IMR-90 (cell line): ENCODE results near the gene MRPS21. TPM values are rescaled to one million over a fixed set of nuclear protein-coding genes. Genes with fewer than 3 reads are reported as not detected.

ENCODE experiments used
- ATAC-seq: fragments of 200-7000 bp; cut with Tn5 transposase; 2 replicates; pipeline ENCODE4 v1.9.1; 2020; ENCODE audit warnings: low read depth, mild to moderate bottlenecking, moderate library complexity
- BruUV-seq: library from RNA; stranded (reverse); fragments of 400-500 nt; replicated peaks from 2 replicates; lab custom pipeline; 2021; lab: Mats Ljungman, UMichigan
- CTCF ChIA-PET: fragments of 300-600 bp; formaldehyde crosslinking; extraction: SDS; loops from one replicate; lab custom pipeline; 2021; ENCODE audit warnings: antibody characterized with exemption; lab: Yijun Ruan, JAX
- POLR2A ChIA-PET: fragments of 300-600 bp; sonication (Branson Sonifier 250); formaldehyde crosslinking; loops from one replicate; lab custom pipeline; 2022; ENCODE audit warnings: antibody characterized with exemption; ENCODE audit not compliant: unreplicated experiment; lab: Charles Lee
- DNase-seq: peaks from one replicate; pipeline ENCODE4 v3.0.0; 2013
- H2AFZ ChIP-seq: replicated peaks from 2 replicates; pipeline ENCODE3; 2013; ENCODE audit warnings: low read length, mild to moderate bottlenecking; ENCODE audit not compliant: poor library complexity
- H2AK5ac ChIP-seq: 2 replicates; pipeline ENCODE4 v1.6.1; 2013; ENCODE audit warnings: low read depth, low read length, inconsistent platforms
- H2AK9ac ChIP-seq: replicated peaks from 2 replicates; pipeline ENCODE3; 2013; ENCODE audit warnings: mild to moderate bottlenecking, low read depth, low read length, moderate library complexity; ENCODE audit not compliant: poor library complexity
- H2BK120ac ChIP-seq: 2 replicates; pipeline ENCODE4 v1.6.1; 2013; ENCODE audit warnings: low read depth, low read length, inconsistent platforms
- H2BK15ac ChIP-seq: 3 replicates; pipeline ENCODE4 v1.6.1; 2013; ENCODE audit warnings: low read depth, low read length, inconsistent platforms
- H2BK20ac ChIP-seq: 2 replicates; pipeline ENCODE4 v1.6.1; 2013; ENCODE audit warnings: low read depth, mild to moderate bottlenecking, inconsistent platforms, low read length, moderate library complexity
- H2BK5ac ChIP-seq: 2 replicates; pipeline ENCODE4 v1.6.1; 2013; ENCODE audit warnings: mild to moderate bottlenecking, low read depth, low read length, inconsistent platforms; ENCODE audit not compliant: poor library complexity, severe bottlenecking
- H3K14ac ChIP-seq: replicated peaks from 2 replicates; pipeline ENCODE4 v1.6.1; 2013; ENCODE audit warnings: low read depth, low read length, inconsistent platforms
- H3K18ac ChIP-seq: 2 replicates; pipeline ENCODE4 v1.6.1; 2013; ENCODE audit warnings: low read depth, low read length, control low read depth
- H3K23ac ChIP-seq: 2 replicates; pipeline ENCODE4 v1.6.1; 2013; ENCODE audit warnings: low read depth, low read length, inconsistent platforms
- H3K27ac ChIP-seq: 2 replicates; pipeline ENCODE4 v1.5.1; 2013; ENCODE audit warnings: mild to moderate bottlenecking, control low read depth, low read length; ENCODE audit not compliant: insufficient read depth
- H3K27me3 ChIP-seq: 2 replicates; pipeline ENCODE4 v1.6.1; 2013; ENCODE audit warnings: low read length; ENCODE audit not compliant: control insufficient read depth, insufficient read depth
- H3K36me3 ChIP-seq: 2 replicates; pipeline ENCODE4 v1.6.1; 2013; ENCODE audit warnings: low read length, mixed read lengths; ENCODE audit not compliant: control insufficient read depth, insufficient read depth
- H3K4ac ChIP-seq: 2 replicates; pipeline ENCODE4 v1.6.1; 2013; ENCODE audit warnings: low read depth, low read length, inconsistent platforms
- H3K4me1 ChIP-seq: 2 replicates; pipeline ENCODE4 v1.6.1; 2013; ENCODE audit warnings: low read length, mixed read lengths; ENCODE audit not compliant: control insufficient read depth, insufficient read depth
- H3K4me2 ChIP-seq: 2 replicates; pipeline ENCODE4 v1.6.1; 2013; ENCODE audit warnings: low read depth, mild to moderate bottlenecking, control low read depth, low read length, moderate library complexity
- H3K4me3 ChIP-seq: 2 replicates; pipeline ENCODE4 v1.5.1; 2013; ENCODE audit warnings: low read depth, mild to moderate bottlenecking, control low read depth, low read length, moderate library complexity; ENCODE audit not compliant: insufficient read depth
- H3K56ac ChIP-seq: 2 replicates; pipeline ENCODE4 v1.6.1; 2013; ENCODE audit warnings: low read length, inconsistent platforms; ENCODE audit not compliant: insufficient read depth; ENCODE audit errors: extremely low read depth
- H3K79me1 ChIP-seq, 2 experiments: 2 replicates each; pipeline ENCODE4 v1.6.1; 2013; ENCODE audit warnings: low read length in 2 of 2, inconsistent platforms in 1 of 2, low read depth in 1 of 2
- H3K9ac ChIP-seq: 2 replicates; pipeline ENCODE4 v1.6.1; 2013; ENCODE audit warnings: low read depth, low read length, control low read depth
- H3K9me1 ChIP-seq: 2 replicates; pipeline ENCODE4 v1.6.1; 2013; ENCODE audit warnings: low read length, inconsistent platforms; ENCODE audit not compliant: insufficient read depth
- H3K9me3 ChIP-seq: 2 replicates; pipeline ENCODE4 v1.6.1; 2013; ENCODE audit warnings: low read length; ENCODE audit not compliant: control insufficient read depth, insufficient read depth
- H4K20me1 ChIP-seq: 2 replicates; pipeline ENCODE4 v1.6.1; 2013; ENCODE audit warnings: low read length, inconsistent platforms; ENCODE audit not compliant: insufficient read depth
- H4K5ac ChIP-seq: 2 replicates; pipeline ENCODE4 v1.6.1; 2013; ENCODE audit warnings: mild to moderate bottlenecking, low read depth, low read length, control low read depth
- H4K8ac ChIP-seq, 2 experiments: 2 replicates each; pipeline ENCODE4 v1.6.1; 2013; ENCODE audit warnings: low read depth in 2 of 2, low read length in 2 of 2, control low read depth in 1 of 2, inconsistent platforms in 1 of 2
- H4K91ac ChIP-seq: 2 replicates; pipeline ENCODE4 v1.6.1; 2013; ENCODE audit warnings: low read depth, low read length, inconsistent platforms; ENCODE audit not compliant: insufficient read depth
- CHD1 ChIP-seq: IDR thresholded peaks from 2 replicates; pipeline ENCODE4 v1.6.1; 2012; ENCODE audit warnings: low read depth, low read length, improper control_type of control experiment
- MXI1 ChIP-seq: IDR thresholded peaks from 2 replicates; pipeline ENCODE4 v1.6.1; 2012; ENCODE audit warnings: low read depth, mild to moderate bottlenecking, low read length, moderate library complexity, borderline replicate concordance
- SMC3 ChIP-seq: fragments of 150-350 bp; IDR thresholded peaks from 2 replicates; pipeline ENCODE4 v1.6.1; 2016; ENCODE audit warnings: low read depth, mild to moderate bottlenecking, antibody characterized with exemption, low read length, moderate library complexity
- whole genome bisulfite sequencing, 2 experiments: methylation state at CpG; one replicate each; pipeline versions ENCODE4 v1.1.5 to v1.1.7; 2013; ENCODE audit warnings: missing lambda C conversion rate in 2 of 2; ENCODE audit not compliant: insufficient read length in 1 of 2; ENCODE audit errors: extremely low coverage in 2 of 2; 5-methylcytosine and 5-hydroxymethylcytosine counted together
- dilution Hi-C: fragments of 300-500 bp; cut with HindIII; formaldehyde crosslinking; loops from one replicate; pipeline ENCODE4 v1.14.3; 2018; ENCODE audit warnings: low sequenced_read_pairs; ENCODE audit not compliant: unreplicated experiment
- in situ Hi-C: fragments of 300-500 bp; cut with MboI; formaldehyde crosslinking; loops from 3 replicates; pipeline ENCODE4 v1.14.3; 2019; ENCODE audit warnings: low sequenced_read_pairs, inconsistent platforms, mixed read lengths
- intact Hi-C: fragments of 100-400 bp; cut with micrococcal nuclease; formaldehyde crosslinking; loops from 2 replicates; pipeline ENCODE4 v1.10.0; 2022
- polyA plus RNA-seq, 3 experiments: library from polyadenylated mRNA; depleted of rRNA; stranded (reverse); fragments of >200 nt; gene quantifications; 2 replicates each; pipeline ENCODE4 v1.2.3, GENCODE V29; 2012; ENCODE audit warnings: low replicate concordance in 1 of 3
- total RNA-seq: library from RNA; depleted of rRNA; stranded (reverse); fragments of >200 nt; gene quantifications from 2 replicates; pipeline ENCODE4 v1.2.3, GENCODE V29; 2012

Gene MRPS21
- total and polyA plus RNA-seq, 2 of the 4 experiments (the other 2 are of a cell fraction): 52.3 to 74.6 TPM

DNA sequence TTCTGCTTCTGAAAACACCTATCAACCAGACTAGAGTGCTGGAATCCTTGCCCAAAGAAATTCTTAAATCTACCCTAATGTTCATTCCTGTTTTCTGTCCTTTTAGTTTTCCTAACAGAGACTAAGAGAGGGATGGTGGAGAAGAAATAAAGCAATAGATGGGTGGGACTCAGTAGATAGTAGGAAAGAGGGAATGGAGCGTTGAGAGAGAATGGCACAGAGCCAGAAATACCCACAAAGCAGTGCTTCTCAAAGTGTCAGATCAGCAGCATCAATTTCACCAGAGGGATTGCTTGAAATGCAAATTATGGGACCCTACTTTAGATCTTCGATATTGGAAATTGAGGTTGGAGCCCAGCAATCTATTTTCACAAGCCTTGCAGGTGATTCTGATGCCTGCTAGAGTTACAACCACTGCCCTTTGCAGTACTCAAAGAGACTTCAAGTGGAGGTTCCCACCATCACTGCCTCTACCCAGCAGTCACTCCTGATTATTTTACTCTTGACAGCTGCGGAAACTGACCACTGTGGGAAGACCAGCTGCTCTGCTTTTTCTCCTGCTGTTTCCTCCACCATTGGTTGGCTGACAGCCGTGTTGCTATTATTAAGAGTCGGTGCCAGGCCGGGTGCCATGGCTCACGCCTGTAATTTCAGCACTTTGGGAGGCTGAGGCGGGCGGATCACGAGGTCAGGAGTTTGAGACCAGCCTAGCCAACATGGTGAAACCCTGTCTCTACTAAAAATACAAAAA is 16.3 kb downstream of the MRPS21 start:
- Histone ChIP-seq H3K23ac (no peak overlapping the region), H2AFZ (no peak overlapping the region), H3K14ac (no peak overlapping the region), H2BK5ac (no peak overlapping the region), H3K18ac (no peak overlapping the region), H3K9ac (no peak overlapping the region), H2BK20ac (no peak overlapping the region), H3K27ac (no peak overlapping the region), H3K9me1 (no peaks in the 10 kb centered on the region), H4K91ac (no peak overlapping the region), H2BK15ac (no peak overlapping the region), H3K4me3 (no peak overlapping the region), H3K36me3 (peaks cover 12% of the 10 kb centered on the region), H2AK5ac (no peak overlapping the region), H4K8ac (no peak overlapping the region), H4K20me1 (no peaks in the 10 kb centered on the region), H2AK9ac (no peak overlapping the region), H3K27me3 (no peaks in the 10 kb centered on the region), H3K9me3 (no peaks in the 10 kb centered on the region), H3K4me1 (no peaks in the 10 kb centered on the region), H3K79me1 (peaks cover 3% of the 10 kb centered on the region in 2 experiments; a peak in 2 of 4 replicates), H3K56ac (no peak overlapping the region), H3K4me2 (no peak overlapping the region), H3K4ac (no peak overlapping the region), H2BK120ac (no peak overlapping the region), H4K5ac (no peak overlapping the region)
- no peak for ATAC-seq
- ChIA-PET CTCF (no interaction called here), POLR2A (no interaction called here)
- WGBS, 2 experiments: 50% methylated on average over 2 of the region's 10 CpGs; no CpG with 5 or more reads in 1 of the 2 experiments
- no TSS peak for BruUV-seq
- in situ Hi-C loops: no loop called here
- no peak for TF ChIP-seq CHD1
- TF ChIP-seq SMC3: no peak
- TF ChIP-seq MXI1: no peak
- intact Hi-C loops: no loop called here
- no peak for DNase-seq
- dilution Hi-C loops: no loop called here
